ENCODE results near the gene RAB12.

The RAB12 gene

DNA sequence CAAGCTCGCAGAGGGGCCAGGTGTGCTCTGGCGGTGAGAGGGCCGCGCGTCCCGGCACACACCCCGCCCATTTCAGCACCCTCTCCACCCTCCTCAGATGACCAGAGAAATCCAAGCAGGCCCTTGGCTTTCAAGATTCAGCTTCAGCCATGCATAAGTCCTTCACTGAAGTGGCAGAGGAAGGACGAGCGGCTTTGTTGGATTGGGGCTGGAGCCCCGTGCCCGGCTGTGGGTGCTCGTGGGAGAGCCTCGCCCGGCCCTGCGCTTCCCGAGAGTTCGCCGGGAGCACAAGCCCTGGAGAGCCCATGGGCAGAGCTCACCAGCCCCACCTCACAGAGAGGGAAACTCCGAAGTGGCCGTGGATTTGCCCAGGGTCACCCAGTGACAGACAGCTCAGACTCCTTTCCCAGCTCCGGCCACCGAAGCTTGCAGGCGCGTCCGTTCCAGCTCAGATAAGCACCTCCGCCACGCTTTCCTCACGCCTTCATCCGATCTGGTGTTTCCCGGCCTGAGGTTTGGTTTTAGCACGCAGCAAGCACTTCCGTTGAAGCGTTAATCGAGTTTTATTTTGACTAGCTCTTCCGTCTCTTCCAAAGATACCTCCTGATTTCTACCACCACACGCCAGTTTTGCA lies 50.5 kb downstream of the RAB12 start:
- H3K9me3 ChIP-seq (ENCODE audit: control insufficient read depth, low read length) = no peaks in the 10 kb centered on the region
- 91 to 93% methylated on average over 36 of the region's 36 CpGs for WGBS, 2 experiments
- H3K4me3 ChIP-seq (ENCODE audit: insufficient read depth, low read depth, low read length) = no peak overlapping the region
- H3K36me3 ChIP-seq (ENCODE audit: control insufficient read depth, insufficient read depth, low read length) = no peaks in the 10 kb centered on the region
- H3K4me1 ChIP-seq (ENCODE audit: control insufficient read depth, insufficient read depth, low read length) = peaks cover 27% of the 10 kb centered on the region
- no peaks in the 10 kb centered on the region for H3K27me3 ChIP-seq (ENCODE audit: control insufficient read depth, insufficient read depth, low read length, poor library complexity, severe bottlenecking)
- no peak overlapping the region for H3K27ac ChIP-seq (ENCODE audit: insufficient read depth, low read depth, low read length, poor library complexity, severe bottlenecking)

DNA sequence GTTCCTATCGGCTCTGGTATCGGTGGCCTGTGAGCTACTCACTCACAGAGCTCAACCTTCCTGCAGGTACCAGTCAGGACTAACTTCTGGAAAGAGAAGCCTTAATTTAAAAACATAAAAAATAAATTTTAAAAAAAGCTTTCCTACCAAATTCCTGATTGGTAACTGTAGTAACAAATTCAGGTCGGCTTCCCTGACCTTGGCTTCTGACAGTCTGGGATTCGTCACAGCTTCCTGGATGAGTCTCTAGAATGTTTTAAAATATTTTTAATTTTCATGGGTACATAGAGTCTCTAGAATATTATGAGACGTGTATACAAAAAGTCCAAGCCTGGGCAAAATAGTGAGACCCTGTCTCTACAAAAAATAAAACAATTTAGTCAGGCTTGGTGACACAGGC lies 51.1 kb downstream of the RAB12 start:
- H3K9me3 ChIP-seq (ENCODE audit: control insufficient read depth, low read length) = no peaks in the 10 kb centered on the region
- no peak overlapping the region for H3K4me3 ChIP-seq (ENCODE audit: insufficient read depth, low read depth, low read length)
- H3K27me3 ChIP-seq (ENCODE audit: control insufficient read depth, insufficient read depth, low read length, poor library complexity, severe bottlenecking) = no peaks in the 10 kb centered on the region
- 86 to 94% methylated on average over 5 of the region's 5 CpGs for WGBS, 2 experiments
- H3K27ac ChIP-seq (ENCODE audit: insufficient read depth, low read depth, low read length, poor library complexity, severe bottlenecking) = no peak overlapping the region
- H3K4me1 ChIP-seq (ENCODE audit: control insufficient read depth, insufficient read depth, low read length) = peaks cover 27% of the 10 kb centered on the region
- no peaks in the 10 kb centered on the region for H3K36me3 ChIP-seq (ENCODE audit: control insufficient read depth, insufficient read depth, low read length)

DNA sequence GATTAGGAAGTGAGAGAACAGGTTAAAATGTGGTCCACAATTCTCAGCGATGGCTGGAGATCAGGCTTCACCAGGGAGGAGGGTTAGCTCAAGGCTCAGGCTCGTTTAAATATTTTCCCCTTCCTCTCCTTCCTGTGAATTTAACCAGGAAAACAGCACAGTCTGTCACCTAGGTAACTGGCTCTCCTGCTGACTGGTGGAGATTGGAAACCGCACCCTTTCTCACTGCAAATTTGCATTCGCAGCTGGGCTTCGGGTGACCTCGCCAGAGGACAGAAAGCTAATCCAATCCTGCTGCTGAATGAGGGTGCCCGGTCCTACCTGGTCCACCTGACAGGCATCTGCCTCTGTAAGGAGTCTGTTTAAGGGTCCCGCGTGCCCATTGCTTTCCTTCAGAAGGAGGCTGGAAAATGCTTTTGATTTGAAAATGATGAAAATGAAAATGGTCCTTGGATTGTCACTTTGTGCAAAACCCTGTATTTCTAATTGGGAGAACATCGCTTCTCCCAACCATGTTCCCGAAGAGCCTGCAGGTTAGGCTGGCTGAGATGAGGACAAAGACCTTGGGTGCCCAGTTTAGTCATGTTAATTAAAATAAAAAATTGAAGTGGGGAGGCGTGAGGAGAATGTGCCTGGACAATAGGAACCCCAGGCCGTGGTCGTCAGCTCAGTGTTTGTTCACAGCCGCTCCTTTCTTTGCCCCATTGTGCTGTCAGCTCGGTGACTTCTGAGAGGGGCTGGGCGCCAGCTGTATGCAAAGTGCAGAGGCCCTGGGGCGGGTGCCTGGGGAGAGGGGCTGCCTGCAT lies 52.7 kb downstream of the RAB12 start:
- Histone ChIP-seq H3K9me3 (ENCODE audit: control insufficient read depth, low read length) (no peaks in the 10 kb centered on the region), H3K27me3 (ENCODE audit: control insufficient read depth, insufficient read depth, low read length, poor library complexity, severe bottlenecking) (no peaks in the 10 kb centered on the region), H3K4me3 (ENCODE audit: insufficient read depth, low read depth, low read length) (peak overlapping the region; percentile 14), H3K27ac (ENCODE audit: insufficient read depth, low read depth, low read length, poor library complexity, severe bottlenecking) (peak overlapping the region; percentile 95), H3K36me3 (ENCODE audit: control insufficient read depth, insufficient read depth, low read length) (no peaks in the 10 kb centered on the region), H3K4me1 (ENCODE audit: control insufficient read depth, insufficient read depth, low read length) (peaks cover 27% of the 10 kb centered on the region)
- 1 to 2% methylated on average over 18 of the region's 18 CpGs for WGBS, 2 experiments

DNA sequence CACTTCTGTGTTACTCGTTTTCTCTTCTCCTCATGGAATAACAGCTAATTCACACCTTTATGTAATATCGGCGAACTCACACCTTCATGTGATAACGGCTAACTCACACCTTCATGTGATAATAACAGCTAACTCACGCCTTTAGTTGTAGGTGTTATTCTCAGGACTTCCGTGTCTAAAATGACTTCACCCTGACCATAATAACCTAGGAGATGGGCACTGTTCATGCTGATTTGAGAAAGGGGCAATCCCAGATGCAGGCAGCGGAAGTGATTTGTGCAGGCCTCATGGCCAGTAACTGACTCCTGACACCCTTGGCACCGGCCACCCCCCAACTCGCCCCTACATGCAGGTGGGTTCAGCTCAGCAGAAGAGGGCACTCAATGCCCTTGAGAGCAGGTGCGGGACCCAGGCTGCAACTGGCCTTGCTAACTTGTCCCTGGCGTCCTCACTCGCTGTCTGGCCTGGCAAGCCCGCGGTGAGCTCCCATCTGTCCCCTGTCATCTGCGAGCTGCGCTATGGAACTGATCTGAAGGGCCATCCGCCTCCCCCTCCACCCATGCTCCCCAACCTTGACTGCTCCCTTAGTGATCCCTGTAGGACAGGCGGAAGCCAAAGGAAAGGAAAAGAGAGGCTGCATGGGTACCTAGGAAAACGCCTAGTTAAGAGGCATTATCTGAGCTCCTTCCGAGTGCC lies 53.5 kb downstream of the RAB12 start:
- H3K36me3 ChIP-seq (ENCODE audit: control insufficient read depth, insufficient read depth, low read length) = no peaks in the 10 kb centered on the region
- no peak overlapping the region for H3K4me3 ChIP-seq (ENCODE audit: insufficient read depth, low read depth, low read length)
- WGBS, 2 experiments = 65 to 66% methylated on average over 20 of the region's 20 CpGs
- H3K9me3 ChIP-seq (ENCODE audit: control insufficient read depth, low read length) = no peaks in the 10 kb centered on the region
- no peaks in the 10 kb centered on the region for H3K27me3 ChIP-seq (ENCODE audit: control insufficient read depth, insufficient read depth, low read length, poor library complexity, severe bottlenecking)
- peaks cover 27% of the 10 kb centered on the region for H3K4me1 ChIP-seq (ENCODE audit: control insufficient read depth, insufficient read depth, low read length)
- H3K27ac ChIP-seq (ENCODE audit: insufficient read depth, low read depth, low read length, poor library complexity, severe bottlenecking) = no peak overlapping the region

DNA sequence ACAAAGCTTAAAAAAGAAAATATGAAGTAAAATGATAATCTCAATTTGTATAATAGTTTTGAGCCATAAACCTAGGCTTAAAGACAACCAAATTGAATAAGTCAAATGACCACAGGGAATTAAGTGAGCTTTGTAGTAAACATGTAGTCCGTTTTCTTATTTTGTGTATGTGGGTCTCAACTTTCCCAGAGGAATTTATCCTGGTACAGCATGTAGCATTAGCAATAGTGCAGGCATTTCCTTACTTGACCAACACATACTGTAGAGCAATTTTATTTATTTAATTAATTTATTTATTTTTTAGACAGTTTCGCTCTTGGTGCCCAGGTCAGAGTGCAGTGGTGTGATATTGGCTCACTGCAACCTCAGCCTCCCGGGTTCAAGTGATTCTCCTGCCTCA lies 58.6 kb downstream of the RAB12 start:
- Histone ChIP-seq H3K27me3 (ENCODE audit: control insufficient read depth, insufficient read depth, low read length, poor library complexity, severe bottlenecking) (no peaks in the 10 kb centered on the region), H3K36me3 (ENCODE audit: control insufficient read depth, insufficient read depth, low read length) (no peaks in the 10 kb centered on the region), H3K27ac (ENCODE audit: insufficient read depth, low read depth, low read length, poor library complexity, severe bottlenecking) (no peak overlapping the region), H3K4me1 (ENCODE audit: control insufficient read depth, insufficient read depth, low read length) (peaks cover 9% of the 10 kb centered on the region), H3K4me3 (ENCODE audit: insufficient read depth, low read depth, low read length) (no peak overlapping the region), H3K9me3 (ENCODE audit: control insufficient read depth, low read length) (no peaks in the 10 kb centered on the region)
- 92 to 96% methylated on average over 3 of the region's 3 CpGs for WGBS, 2 experiments

DNA sequence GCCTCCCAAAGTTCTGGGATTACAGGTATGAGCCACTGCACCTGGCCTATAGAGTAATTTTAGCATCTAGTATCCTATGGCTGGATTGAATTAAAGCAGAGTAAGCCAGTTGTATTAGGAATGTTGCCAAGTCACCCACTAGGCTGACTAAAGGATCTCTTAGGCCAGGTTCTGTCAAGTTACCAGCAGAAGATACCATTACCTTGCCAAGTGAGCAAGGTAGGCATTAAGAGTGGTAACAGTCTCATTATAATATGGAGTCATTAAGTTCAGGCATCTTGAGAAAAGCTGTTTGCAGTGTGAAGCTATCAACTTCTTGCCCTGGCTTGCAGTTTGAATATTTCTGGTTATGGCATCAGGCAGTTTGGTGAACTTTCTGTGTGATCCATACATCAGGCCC lies 59.1 kb downstream of the RAB12 start:
- H3K27me3 ChIP-seq (ENCODE audit: control insufficient read depth, insufficient read depth, low read length, poor library complexity, severe bottlenecking) = no peaks in the 10 kb centered on the region
- H3K9me3 ChIP-seq (ENCODE audit: control insufficient read depth, low read length) = no peaks in the 10 kb centered on the region
- no peak overlapping the region for H3K4me3 ChIP-seq (ENCODE audit: insufficient read depth, low read depth, low read length)
- H3K4me1 ChIP-seq (ENCODE audit: control insufficient read depth, insufficient read depth, low read length) = peaks cover 4% of the 10 kb centered on the region
- H3K27ac ChIP-seq (ENCODE audit: insufficient read depth, low read depth, low read length, poor library complexity, severe bottlenecking) = no peak overlapping the region
- no peaks in the 10 kb centered on the region for H3K36me3 ChIP-seq (ENCODE audit: control insufficient read depth, insufficient read depth, low read length)

DNA sequence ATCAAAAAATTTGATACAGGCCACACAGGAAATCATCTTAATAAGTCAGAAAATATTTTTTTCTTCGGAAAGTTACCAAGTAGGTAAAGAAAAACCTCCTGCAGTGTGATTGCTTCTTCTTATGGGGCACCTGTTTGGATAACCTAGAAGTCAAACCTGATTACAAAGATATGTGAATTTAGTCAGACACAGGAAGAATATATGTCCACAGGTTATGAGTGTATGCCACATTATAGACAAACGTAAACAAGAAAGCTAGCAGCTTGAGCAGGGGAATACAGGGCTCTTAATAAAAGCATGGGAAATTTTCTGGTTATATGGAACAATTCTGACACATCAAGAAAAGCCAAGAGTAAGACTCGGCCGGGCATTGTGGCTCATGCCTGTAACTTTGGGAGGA lies 60.3 kb downstream of the RAB12 start:
- Histone ChIP-seq H3K9me3 (ENCODE audit: control insufficient read depth, low read length) (no peaks in the 10 kb centered on the region), H3K27me3 (ENCODE audit: control insufficient read depth, insufficient read depth, low read length, poor library complexity, severe bottlenecking) (no peaks in the 10 kb centered on the region), H3K27ac (ENCODE audit: insufficient read depth, low read depth, low read length, poor library complexity, severe bottlenecking) (no peak overlapping the region), H3K4me1 (ENCODE audit: control insufficient read depth, insufficient read depth, low read length) (no peaks in the 10 kb centered on the region), H3K4me3 (ENCODE audit: insufficient read depth, low read depth, low read length) (no peak overlapping the region), H3K36me3 (ENCODE audit: control insufficient read depth, insufficient read depth, low read length) (no peaks in the 10 kb centered on the region)
- WGBS, 2 experiments = 83 to 93% methylated on average over 4 of the region's 4 CpGs

DNA sequence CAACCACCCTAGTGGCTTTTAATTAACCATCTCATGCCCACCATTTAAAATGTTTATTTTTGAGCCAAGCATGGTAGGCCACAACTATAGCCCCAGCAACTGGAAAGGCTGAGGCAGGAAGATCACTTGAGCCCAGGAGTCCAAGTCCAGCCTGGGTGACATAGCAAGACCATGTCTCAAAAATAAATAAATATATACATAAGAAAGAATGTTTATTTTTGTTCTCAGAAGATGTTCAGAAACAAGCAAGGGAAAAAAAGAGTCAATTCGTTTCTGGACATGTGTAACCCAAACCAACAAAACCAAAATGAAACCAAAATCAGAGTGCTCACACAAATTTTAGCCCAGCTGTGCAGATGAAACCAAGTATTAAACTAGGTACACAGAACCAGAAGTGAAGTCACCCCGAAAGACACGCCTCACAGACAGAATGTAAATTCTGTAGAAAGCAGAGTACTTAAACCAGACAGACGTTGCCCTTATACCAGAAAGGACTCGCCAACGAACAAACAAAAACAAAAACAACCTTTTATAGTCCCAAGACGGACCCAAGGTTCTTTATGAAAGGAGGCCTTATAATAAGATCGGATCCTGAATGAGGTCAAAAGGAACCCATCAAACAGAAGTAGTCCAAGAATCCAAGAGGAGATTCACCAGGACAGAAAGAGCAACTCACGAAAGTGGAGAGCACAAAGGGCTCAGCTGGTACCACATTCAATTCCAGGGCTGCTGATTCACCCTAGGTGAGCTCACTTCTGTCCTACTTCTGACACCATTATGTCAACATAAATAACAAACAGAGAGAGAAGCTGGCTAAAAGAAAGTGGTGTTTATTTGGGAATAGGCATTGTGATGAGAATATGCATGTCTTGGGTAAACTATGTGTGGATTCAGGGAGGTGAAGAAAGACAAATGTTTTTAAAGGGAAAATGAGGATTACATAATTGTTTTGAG lies 64.3 kb downstream of the RAB12 start:
- H3K9me3 ChIP-seq (ENCODE audit: control insufficient read depth, low read length) = no peaks in the 10 kb centered on the region
- 92 to 93% methylated on average over 7 to 9 of the region's 9 CpGs for WGBS, 2 experiments
- H3K36me3 ChIP-seq (ENCODE audit: control insufficient read depth, insufficient read depth, low read length) = no peaks in the 10 kb centered on the region
- no peaks in the 10 kb centered on the region for H3K27me3 ChIP-seq (ENCODE audit: control insufficient read depth, insufficient read depth, low read length, poor library complexity, severe bottlenecking)
- no peak overlapping the region for H3K4me3 ChIP-seq (ENCODE audit: insufficient read depth, low read depth, low read length)
- no peaks in the 10 kb centered on the region for H3K4me1 ChIP-seq (ENCODE audit: control insufficient read depth, insufficient read depth, low read length)
- H3K27ac ChIP-seq (ENCODE audit: insufficient read depth, low read depth, low read length, poor library complexity, severe bottlenecking) = no peak overlapping the region

DNA sequence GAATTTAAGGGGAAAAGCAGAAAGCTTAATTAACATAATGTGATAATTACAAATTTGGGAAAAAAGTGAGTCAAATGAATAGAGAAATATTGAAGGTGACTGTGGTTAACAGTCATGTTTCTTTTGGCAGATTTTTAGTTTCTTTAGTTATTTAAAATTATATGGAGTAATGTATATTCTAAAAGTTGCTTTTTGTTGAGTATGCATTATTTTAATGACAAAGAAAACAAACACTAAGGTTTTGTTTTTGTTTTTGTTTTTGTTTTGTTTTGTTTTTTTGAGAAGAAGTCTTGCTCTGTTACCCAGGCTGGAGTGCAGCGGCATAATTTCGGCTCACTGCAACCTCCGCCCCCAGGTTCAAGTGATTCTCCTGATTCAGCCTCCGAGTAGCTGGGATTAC lies 65.8 kb downstream of the RAB12 start:
- H3K36me3 ChIP-seq (ENCODE audit: control insufficient read depth, insufficient read depth, low read length) = no peaks in the 10 kb centered on the region
- 78 to 84% methylated on average over 4 of the region's 4 CpGs for WGBS, 2 experiments
- no peaks in the 10 kb centered on the region for H3K9me3 ChIP-seq (ENCODE audit: control insufficient read depth, low read length)

More for the DNA sequence above, 65.8 kb downstream of the RAB12 start:
- Histone ChIP-seq H3K27ac (ENCODE audit: insufficient read depth, low read depth, low read length, poor library complexity, severe bottlenecking) (no peak overlapping the region), H3K27me3 (ENCODE audit: control insufficient read depth, insufficient read depth, low read length, poor library complexity, severe bottlenecking) (no peaks in the 10 kb centered on the region), H3K4me1 (ENCODE audit: control insufficient read depth, insufficient read depth, low read length) (no peaks in the 10 kb centered on the region), H3K4me3 (ENCODE audit: insufficient read depth, low read depth, low read length) (no peak overlapping the region)

Data from ectodermal cell (in vitro differentiated cells).